ENCODE measurements around the gene MIDN. TPM values are rescaled to one million over a fixed set of nuclear protein-coding genes. Genes with fewer than 3 reads are reported as not detected.

MIDN gene
- total RNA-seq, 4 donors from 2014 or later: 8.0 to 43.1 (median 12.2) TPM

GRCh38 chr19:1274852-1275259, 26.5 kb downstream of the MIDN start:
- no peak for TF ChIP-seq CTCF (IDR thresholded peaks at IDR 0.05; ENCODE audit: low read depth)

GRCh38 chr19:1275260-1275975, 27.0 kb downstream of the MIDN start, which contains the start of gene FAM174C:
Gene FAM174C (plus strand): TSS chr19:1275530. CDS start chr19:1275550, 20 bp downstream.
- TF ChIP-seq CTCF (IDR thresholded peaks at IDR 0.05; ENCODE audit: low read depth): no peak

- no peak for TF ChIP-seq CTCF (IDR thresholded peaks at IDR 0.05; ENCODE audit: low read depth)
Observed at GRCh38 chr19:1275976-1276627, 27.7 kb downstream of the MIDN start.

GRCh38 chr19:1276628-1277022, 28.2 kb downstream of the MIDN start:
- TF ChIP-seq CTCF (IDR thresholded peaks at IDR 0.05; ENCODE audit: low read depth): no peak

GRCh38 chr19:1277061-1277460, 28.7 kb downstream of the MIDN start:
- TF ChIP-seq CTCF (IDR thresholded peaks at IDR 0.05; ENCODE audit: low read depth): no peak

GRCh38 chr19:1278074-1278473, 29.7 kb downstream of the MIDN start:
- no peak for TF ChIP-seq CTCF (IDR thresholded peaks at IDR 0.05; ENCODE audit: low read depth)
